Thyroid gland (tissue), 4 donors: ENCODE results near the gene CBX1.

Source experiments
- POLR2A ChIP-seq, 2 donors: fragments of 450-650 bp; IDR thresholded peaks; one replicate each; pipeline ENCODE4 v1.6.1; 2017; ENCODE audit warnings: antibody characterized with exemption in 2 of 2, mild to moderate bottlenecking in 2 of 2, moderate library complexity in 1 of 2
- TF ChIP-seq, protein P1 (sequence below), 6 experiments: fragments of 200-600 bp in 3 of 6; fragments of 450-650 bp in 3 of 6; sonication (generic) in 3 of 6; IDR thresholded peaks; one replicate each; pipeline ENCODE4 v1.5.1; 2016 to 2019; ENCODE audit warnings: antibody characterized with exemption in 6 of 6, mild to moderate bottlenecking in 2 of 6, inconsistent platforms in 1 of 6, moderate library complexity in 1 of 6

- TF ChIP-seq, protein P1, sequence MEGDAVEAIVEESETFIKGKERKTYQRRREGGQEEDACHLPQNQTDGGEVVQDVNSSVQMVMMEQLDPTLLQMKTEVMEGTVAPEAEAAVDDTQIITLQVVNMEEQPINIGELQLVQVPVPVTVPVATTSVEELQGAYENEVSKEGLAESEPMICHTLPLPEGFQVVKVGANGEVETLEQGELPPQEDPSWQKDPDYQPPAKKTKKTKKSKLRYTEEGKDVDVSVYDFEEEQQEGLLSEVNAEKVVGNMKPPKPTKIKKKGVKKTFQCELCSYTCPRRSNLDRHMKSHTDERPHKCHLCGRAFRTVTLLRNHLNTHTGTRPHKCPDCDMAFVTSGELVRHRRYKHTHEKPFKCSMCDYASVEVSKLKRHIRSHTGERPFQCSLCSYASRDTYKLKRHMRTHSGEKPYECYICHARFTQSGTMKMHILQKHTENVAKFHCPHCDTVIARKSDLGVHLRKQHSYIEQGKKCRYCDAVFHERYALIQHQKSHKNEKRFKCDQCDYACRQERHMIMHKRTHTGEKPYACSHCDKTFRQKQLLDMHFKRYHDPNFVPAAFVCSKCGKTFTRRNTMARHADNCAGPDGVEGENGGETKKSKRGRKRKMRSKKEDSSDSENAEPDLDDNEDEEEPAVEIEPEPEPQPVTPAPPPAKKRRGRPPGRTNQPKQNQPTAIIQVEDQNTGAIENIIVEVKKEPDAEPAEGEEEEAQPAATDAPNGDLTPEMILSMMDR (IDR thresholded peaks at IDR 0.05) = no peak
- no peak for TF ChIP-seq POLR2A (IDR thresholded peaks at IDR 0.05)
Measured at GRCh38 chr17:48028736-48029135, 72.5 kb downstream of the CBX1 start.
